HepG2 (cell line): ENCODE measurements around the gene TTPAL.

Experiments used
- GABPA ChIP-seq, 2 experiments: IDR thresholded peaks; 2 replicates each; pipeline ENCODE4 v1.6.1; 2011 to 2016; ENCODE audit warnings: low read depth in 2 of 2, low read length in 1 of 2, missing biosample characterization in 1 of 2, missing genetic modification characterization in 1 of 2
- HCFC1 ChIP-seq: fragments of 150-350 bp; IDR thresholded peaks from 2 replicates; pipeline ENCODE4 v1.6.1; 2014; ENCODE audit warnings: low read depth, low read length
- NBN ChIP-seq: fragments of 450-650 bp; conservative IDR thresholded peaks from 2 replicates; pipeline ENCODE4 v1.6.1; 2017
- PATZ1 ChIP-seq: sonication (generic); formaldehyde crosslinking; IDR thresholded peaks from 2 replicates; pipeline ENCODE4 v1.4.0; 2020; ENCODE audit warnings: missing genetic modification reagents
- POLR2AphosphoS5 ChIP-seq: IDR thresholded peaks from 2 replicates; pipeline ENCODE4 v1.6.1; 2012; ENCODE audit warnings: low read depth, low read length
- RFXAP ChIP-seq: sonication (generic); formaldehyde crosslinking; IDR thresholded peaks from 2 replicates; pipeline ENCODE4 v1.4.0; 2020; ENCODE audit warnings: missing genetic modification reagents, borderline replicate concordance
- ZMYM4 ChIP-seq: sonication (generic); formaldehyde crosslinking; IDR thresholded peaks from 2 replicates; pipeline ENCODE4 v1.8.1; 2023; ENCODE audit warnings: mild to moderate bottlenecking, missing genetic modification reagents
- ZNF205 ChIP-seq: IDR thresholded peaks from 2 replicates; pipeline ENCODE4 v1.6.1; 2018; ENCODE audit warnings: missing biosample characterization, missing genetic modification reagents
- ZNF34 ChIP-seq: sonication (generic); formaldehyde crosslinking; IDR thresholded peaks from 2 replicates; pipeline ENCODE4 v1.4.0; 2020; ENCODE audit warnings: mild to moderate bottlenecking, missing genetic modification reagents, borderline replicate concordance

DNA sequence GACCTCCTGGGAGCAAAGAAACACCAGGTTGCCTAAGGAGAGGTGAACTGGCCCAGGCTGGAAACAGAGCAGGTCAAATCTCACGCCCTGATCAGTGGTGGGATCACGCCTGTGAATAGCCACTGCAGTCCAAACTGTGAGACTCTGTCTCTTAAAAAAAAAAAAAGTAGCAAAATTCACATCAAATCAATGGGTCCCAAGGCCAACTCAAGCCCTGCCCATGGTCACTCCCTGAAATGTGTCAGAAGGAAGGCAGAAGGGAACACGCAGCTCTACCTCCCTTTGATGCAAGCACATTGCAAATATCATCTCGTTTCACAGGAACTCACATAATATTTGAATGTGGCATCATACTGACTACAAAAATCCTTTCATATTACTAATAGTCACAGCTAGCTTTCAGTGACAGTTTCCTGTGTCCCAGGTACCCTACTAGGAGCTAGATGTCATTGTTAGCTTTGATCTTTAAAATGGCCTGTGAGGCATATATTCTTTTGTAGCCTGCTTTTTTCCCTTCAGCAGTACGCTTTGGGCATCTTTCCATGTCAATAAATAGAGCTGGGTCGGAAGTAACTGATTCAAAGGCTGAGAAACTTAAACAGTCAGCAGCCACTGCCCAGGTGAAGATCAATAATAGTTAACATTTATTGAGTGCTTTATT, 14.4 kb upstream of the TTPAL start:
- no peak for TF ChIP-seq POLR2AphosphoS5
- TF ChIP-seq NBN: no peak
- no peak for TF ChIP-seq RFXAP (CRISPR knock-in tag)
- TF ChIP-seq GABPA (IDR thresholded peaks at IDR 0.05; ENCODE audit: low read depth, low read length): no peak
- 0 out of 2 replicates have a peak, but pooled peaks have one; percentile 43 for TF ChIP-seq GABPA (CRISPR knock-in tag; IDR thresholded peaks at IDR 0.05; ENCODE audit: low read depth)
- no peak; the same call in 1 of the 2 replicates for TF ChIP-seq ZMYM4 (CRISPR knock-in tag)
- 0 out of 2 replicates have a peak, but pooled peaks have one; percentile 10 for TF ChIP-seq ZNF34 (CRISPR knock-in tag)
- TF ChIP-seq PATZ1 (CRISPR knock-in tag): no peak
- no peak for TF ChIP-seq HCFC1
- no peak; the same call in 1 of the 2 replicates for TF ChIP-seq ZNF205
